ENCODE measurements around the gene GRID2.

Gene GRID2

DNA sequence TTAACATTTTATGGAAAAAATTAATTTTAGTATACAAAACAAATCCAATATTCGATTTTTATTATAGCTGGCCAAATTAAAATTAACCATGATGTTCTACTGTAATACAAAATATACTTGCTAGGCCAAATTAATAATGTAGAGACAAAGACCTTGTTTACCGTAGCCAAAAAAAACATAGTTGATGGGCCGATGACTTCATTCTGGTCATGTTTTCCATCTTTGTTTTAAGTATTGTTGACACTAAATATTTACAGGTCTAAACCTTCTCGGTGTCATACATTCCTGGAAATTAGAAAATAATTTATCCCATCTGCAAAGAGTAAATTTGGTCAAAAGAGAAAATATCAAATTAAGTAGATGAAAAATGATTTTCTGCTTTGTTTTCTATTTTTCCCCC lies 698.5 kb downstream of the GRID2 start:
- H3K4me1 Mint-ChIP-seq (ENCODE audit: low read depth) = no peaks in the 10 kb centered on the region
- H3K36me3 Mint-ChIP-seq = no peaks in the 10 kb centered on the region
- no peaks in the 10 kb centered on the region for H3K27me3 Mint-ChIP-seq
- H3K4me3 Mint-ChIP-seq = no peak overlapping the region
- no peak overlapping the region for H3K27ac Mint-ChIP-seq
- peaks cover 6% of the 10 kb centered on the region for H3K9me3 Mint-ChIP-seq (ENCODE audit: low read depth)

DNA sequence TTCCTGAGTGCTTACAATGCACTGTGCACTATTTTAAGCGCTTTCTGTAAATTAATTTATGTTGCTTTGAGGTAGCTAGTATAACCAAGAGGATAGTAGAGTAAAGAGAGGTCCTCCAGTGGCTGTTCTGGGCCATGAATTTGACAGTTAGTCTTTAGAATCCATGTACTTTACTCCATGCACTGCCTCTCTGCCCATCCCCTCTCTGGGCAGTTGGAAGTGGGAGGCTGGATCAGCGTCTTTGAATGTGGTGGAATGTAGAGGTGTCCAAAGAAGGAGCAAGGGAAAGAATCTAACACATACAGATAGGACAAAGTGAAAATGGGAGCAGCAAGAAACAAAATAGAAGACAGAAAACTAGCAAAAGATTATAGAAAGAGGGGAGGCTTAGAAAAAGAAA lies 712.6 kb downstream of the GRID2 start:
- Mint-ChIP-seq H3K4me1 (ENCODE audit: low read depth) (no peaks in the 10 kb centered on the region), H3K27me3 (no peaks in the 10 kb centered on the region), H3K36me3 (no peaks in the 10 kb centered on the region), H3K9me3 (ENCODE audit: low read depth) (peaks cover 12% of the 10 kb centered on the region), H3K27ac (no peak overlapping the region), H3K4me3 (no peak overlapping the region)

DNA sequence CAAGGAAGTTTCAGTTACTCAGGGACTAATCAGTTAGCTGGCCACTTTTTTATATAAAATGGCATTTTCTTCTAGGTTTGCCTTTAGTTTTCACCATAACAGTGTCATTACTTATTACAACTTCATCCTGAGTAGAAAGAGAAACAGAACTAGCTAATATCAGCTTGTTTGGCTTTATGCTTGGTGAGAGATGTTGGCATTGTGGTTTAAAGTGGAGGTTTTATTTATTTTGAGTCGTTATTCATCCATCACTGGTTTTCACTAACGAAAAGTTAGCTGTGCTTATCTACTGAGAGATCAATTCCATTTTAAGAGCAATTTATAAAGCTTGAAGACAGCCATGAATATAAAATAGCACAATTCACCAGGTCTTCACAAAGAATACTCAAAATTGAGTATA lies 714.5 kb downstream of the GRID2 start:
- Mint-ChIP-seq H3K4me3 (no peak overlapping the region), H3K36me3 (no peaks in the 10 kb centered on the region), H3K27me3 (no peaks in the 10 kb centered on the region), H3K4me1 (ENCODE audit: low read depth) (no peaks in the 10 kb centered on the region), H3K27ac (no peak overlapping the region), H3K9me3 (ENCODE audit: low read depth) (peaks cover 12% of the 10 kb centered on the region)

DNA sequence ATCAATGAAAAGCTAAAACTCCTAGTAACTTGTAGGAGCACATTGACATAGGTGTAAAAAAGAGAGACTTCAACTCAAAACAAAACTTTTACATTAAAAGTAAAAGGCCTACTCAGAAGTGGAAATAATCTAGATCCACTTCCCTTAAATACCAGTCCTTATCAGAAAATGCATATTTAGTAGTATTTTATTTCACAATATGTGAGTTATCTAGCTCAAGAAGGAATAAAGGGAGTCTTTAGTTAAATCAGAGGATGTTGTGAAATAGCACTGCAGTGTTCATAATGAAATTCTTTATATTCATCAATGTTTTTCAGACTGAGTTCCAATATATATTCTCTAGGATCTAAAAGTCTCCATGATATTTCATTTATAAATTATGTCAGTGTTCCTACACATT lies 715.0 kb downstream of the GRID2 start:
- no peak overlapping the region for H3K27ac Mint-ChIP-seq
- H3K4me3 Mint-ChIP-seq = no peak overlapping the region
- H3K27me3 Mint-ChIP-seq = no peaks in the 10 kb centered on the region
- H3K9me3 Mint-ChIP-seq (ENCODE audit: low read depth) = peaks cover 12% of the 10 kb centered on the region
- H3K4me1 Mint-ChIP-seq (ENCODE audit: low read depth) = no peaks in the 10 kb centered on the region
- H3K36me3 Mint-ChIP-seq = no peaks in the 10 kb centered on the region

DNA sequence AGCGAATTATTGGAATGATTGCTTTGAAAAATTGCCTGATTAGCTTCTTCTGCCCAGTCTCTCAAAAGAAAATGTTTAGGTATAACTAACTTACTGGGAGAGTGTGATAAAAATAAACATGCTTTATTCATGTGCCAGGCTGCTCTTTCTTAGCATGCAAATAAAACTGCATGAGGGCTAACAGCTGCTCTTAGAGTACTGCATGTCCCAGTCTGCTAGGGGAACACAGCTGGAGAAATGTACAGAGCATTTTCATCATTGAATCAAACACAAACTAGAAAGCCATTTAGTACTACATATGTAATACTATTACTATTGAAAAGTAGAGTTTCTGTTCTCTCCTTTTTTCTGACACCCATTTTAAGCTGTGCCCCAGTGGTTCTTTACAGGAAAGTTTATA lies 726.0 kb downstream of the GRID2 start:
- Mint-ChIP-seq H3K27ac (no peak overlapping the region), H3K9me3 (ENCODE audit: low read depth) (peaks cover 8% of the 10 kb centered on the region)

DNA sequence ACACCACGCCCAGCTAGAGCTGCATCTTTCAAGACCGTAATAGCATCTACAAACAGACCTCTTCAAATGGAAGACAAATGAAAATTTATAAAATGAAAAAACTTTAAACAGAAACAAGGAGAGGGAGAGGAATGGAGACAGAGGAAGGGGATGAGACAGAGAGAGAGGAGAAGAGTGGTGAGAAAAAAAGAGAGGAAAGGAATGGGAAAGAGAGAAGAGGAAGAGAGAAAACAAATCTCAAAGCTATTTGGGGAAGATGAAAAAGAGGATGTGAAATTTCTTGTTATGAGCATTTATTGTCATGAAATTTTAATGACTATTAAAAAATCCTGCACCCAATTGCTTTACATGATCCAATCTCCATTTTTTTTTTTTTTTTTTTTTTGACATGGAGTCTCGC lies 726.9 kb downstream of the GRID2 start:
- Mint-ChIP-seq H3K36me3 (no peaks in the 10 kb centered on the region), H3K4me3 (no peak overlapping the region), H3K27ac (no peak overlapping the region), H3K27me3 (no peaks in the 10 kb centered on the region), H3K4me1 (ENCODE audit: low read depth) (no peaks in the 10 kb centered on the region), H3K9me3 (ENCODE audit: low read depth) (peaks cover 8% of the 10 kb centered on the region)

More for the DNA sequence above, 726.0 kb downstream of the GRID2 start:
- Mint-ChIP-seq H3K4me1 (ENCODE audit: low read depth) (no peaks in the 10 kb centered on the region), H3K4me3 (no peak overlapping the region), H3K36me3 (no peaks in the 10 kb centered on the region), H3K27me3 (no peaks in the 10 kb centered on the region)

DNA sequence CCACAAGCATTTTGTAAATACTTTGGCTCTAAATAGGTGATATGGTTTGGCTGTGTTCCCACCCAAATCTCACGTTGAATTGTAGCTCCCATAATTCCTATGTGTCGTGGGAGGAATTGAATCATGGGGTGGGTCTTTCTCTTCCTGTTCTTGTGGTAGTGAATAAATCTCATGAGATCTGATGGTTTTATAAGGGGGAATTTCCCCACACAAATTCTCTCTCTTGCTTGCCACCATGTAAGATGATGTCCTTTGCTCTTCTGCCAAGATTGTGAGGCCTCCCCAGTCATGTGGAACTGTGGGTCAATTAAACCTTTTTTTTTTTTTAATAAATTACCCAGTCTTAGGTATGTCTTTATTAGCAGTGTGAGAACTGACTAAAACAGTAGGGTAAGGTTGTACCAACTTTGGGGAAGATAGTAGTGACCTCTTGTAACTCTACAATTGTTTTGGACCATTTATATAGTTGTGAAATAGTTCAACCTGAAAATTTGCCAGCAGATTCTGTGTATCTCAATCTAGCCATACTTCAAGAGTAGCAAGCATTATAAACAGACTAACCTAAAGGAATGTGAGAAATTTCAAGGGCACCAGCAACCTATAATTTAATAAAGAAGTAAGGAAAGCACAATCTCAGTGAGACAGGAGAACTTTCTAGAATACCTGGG lies 727.8 kb downstream of the GRID2 start:
- no peaks in the 10 kb centered on the region for H3K27me3 Mint-ChIP-seq
- H3K4me1 Mint-ChIP-seq (ENCODE audit: low read depth) = no peaks in the 10 kb centered on the region
- no peak overlapping the region for H3K4me3 Mint-ChIP-seq
- no peak overlapping the region for H3K27ac Mint-ChIP-seq
- peaks cover 8% of the 10 kb centered on the region for H3K9me3 Mint-ChIP-seq (ENCODE audit: low read depth)
- no peaks in the 10 kb centered on the region for H3K36me3 Mint-ChIP-seq

DNA sequence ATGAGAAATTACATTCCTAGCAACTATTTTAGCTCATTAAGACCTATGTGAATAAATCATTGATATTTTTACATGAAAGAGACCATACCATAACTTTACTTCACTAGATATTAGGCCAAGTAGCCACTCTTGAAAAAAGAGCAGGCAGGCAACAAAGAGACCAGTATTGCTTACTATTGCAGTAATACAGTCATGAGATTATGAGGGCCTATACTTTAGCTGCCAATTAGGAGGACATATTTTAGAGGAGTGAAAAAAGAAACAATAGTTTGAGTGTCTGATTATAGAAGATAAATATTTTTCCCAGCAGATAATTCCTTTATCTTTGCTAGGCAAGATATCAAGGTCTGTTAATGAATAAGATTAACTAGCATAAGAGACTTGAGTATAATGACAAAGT lies 739.0 kb downstream of the GRID2 start:
- peaks cover 18% of the 10 kb centered on the region for H3K9me3 Mint-ChIP-seq (ENCODE audit: low read depth)
- H3K36me3 Mint-ChIP-seq = no peaks in the 10 kb centered on the region
- H3K27ac Mint-ChIP-seq = no peak overlapping the region
- H3K4me3 Mint-ChIP-seq = no peak overlapping the region
- no peaks in the 10 kb centered on the region for H3K4me1 Mint-ChIP-seq (ENCODE audit: low read depth)
- no peaks in the 10 kb centered on the region for H3K27me3 Mint-ChIP-seq

DNA sequence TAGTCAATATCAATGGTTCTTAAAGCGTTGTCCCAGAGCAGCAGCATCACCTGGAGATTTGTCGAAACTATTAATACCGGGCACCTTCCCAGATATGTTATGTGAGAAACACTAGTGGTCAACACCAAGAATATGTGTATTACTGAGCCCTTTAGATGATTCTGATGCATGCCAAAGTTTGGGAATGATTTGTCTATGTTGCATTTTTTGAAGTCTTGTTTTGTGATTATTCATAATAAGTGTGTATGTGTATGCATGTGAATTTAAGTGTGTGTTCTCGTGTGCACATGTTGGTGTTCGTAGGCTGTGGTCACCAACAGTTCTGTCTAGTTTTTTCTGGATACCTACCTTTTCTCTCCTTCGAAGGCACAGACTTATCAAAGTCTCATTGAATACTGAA lies 749.4 kb downstream of the GRID2 start:
- Mint-ChIP-seq H3K4me1 (ENCODE audit: low read depth) (no peaks in the 10 kb centered on the region), H3K36me3 (no peaks in the 10 kb centered on the region), H3K9me3 (ENCODE audit: low read depth) (peaks cover 4% of the 10 kb centered on the region), H3K27ac (no peak overlapping the region), H3K27me3 (no peaks in the 10 kb centered on the region), H3K4me3 (no peak overlapping the region)

DNA sequence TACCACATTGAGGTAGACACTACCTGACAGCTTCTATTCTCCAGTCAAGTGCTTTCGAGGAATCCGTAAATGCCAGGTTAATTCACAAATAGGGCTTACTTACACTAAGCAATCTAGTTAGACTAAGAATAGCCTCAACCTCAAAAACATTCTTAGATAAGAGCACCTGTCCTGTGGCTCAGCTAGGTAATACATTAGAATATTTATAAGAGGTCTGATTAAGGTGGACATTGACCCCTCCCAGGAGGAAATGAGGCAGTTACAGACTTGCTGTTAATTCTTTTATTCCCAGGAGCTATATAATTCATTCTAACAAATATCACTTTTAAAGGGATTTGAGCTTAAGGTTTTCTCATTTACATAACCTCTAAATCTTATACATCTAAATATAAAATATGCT lies 758.1 kb downstream of the GRID2 start:
- Mint-ChIP-seq H3K27me3 (no peaks in the 10 kb centered on the region), H3K4me3 (no peak overlapping the region), H3K27ac (no peak overlapping the region), H3K9me3 (ENCODE audit: low read depth) (peaks cover 7% of the 10 kb centered on the region), H3K36me3 (no peaks in the 10 kb centered on the region), H3K4me1 (ENCODE audit: low read depth) (no peaks in the 10 kb centered on the region)

DNA sequence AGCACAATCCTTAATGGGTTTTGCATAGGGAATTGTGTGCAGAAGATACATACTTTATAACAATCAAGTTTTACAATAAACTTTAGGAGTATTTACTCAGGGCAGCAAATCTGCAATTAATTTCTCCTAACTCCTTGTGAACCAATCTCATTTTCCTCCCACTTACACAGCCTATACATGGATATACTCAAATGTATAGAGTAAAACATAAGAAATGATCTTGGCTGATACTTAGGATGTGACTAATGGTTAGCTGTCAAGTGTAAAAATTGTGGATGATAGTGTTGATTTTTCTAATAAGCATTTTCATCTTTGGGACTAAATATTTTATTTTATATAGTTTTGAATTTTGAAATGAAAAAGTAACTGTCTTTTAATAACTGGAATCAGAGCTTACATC lies 759.6 kb downstream of the GRID2 start:
- Mint-ChIP-seq H3K27me3 (no peaks in the 10 kb centered on the region), H3K36me3 (no peaks in the 10 kb centered on the region), H3K4me3 (no peak overlapping the region), H3K9me3 (ENCODE audit: low read depth) (peaks cover 7% of the 10 kb centered on the region), H3K4me1 (ENCODE audit: low read depth) (no peaks in the 10 kb centered on the region), H3K27ac (no peak overlapping the region)

DNA sequence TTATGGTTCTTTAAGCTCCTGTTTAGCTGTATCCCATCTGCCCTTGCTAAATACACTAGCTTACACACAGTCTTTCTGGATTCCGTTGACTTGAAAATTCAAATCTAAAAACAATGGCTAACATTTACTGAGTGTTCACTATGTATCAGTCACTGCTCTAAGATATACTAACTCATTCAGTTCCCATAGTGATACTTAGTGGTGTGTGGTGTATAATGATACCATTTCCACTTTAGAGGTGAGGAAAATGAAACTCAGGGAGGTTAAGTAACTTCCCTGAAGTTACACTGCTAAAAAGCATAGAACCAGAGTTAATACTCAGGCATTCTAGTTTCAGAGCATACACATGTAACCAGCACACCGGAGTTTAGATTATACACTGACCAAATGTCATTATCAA lies 762.0 kb downstream of the GRID2 start:
- no peaks in the 10 kb centered on the region for H3K4me1 Mint-ChIP-seq (ENCODE audit: low read depth)
- no peaks in the 10 kb centered on the region for H3K27me3 Mint-ChIP-seq
- H3K9me3 Mint-ChIP-seq (ENCODE audit: low read depth) = peaks cover 5% of the 10 kb centered on the region
- H3K36me3 Mint-ChIP-seq = no peaks in the 10 kb centered on the region
- H3K27ac Mint-ChIP-seq = no peak overlapping the region
- H3K4me3 Mint-ChIP-seq = no peak overlapping the region

DNA sequence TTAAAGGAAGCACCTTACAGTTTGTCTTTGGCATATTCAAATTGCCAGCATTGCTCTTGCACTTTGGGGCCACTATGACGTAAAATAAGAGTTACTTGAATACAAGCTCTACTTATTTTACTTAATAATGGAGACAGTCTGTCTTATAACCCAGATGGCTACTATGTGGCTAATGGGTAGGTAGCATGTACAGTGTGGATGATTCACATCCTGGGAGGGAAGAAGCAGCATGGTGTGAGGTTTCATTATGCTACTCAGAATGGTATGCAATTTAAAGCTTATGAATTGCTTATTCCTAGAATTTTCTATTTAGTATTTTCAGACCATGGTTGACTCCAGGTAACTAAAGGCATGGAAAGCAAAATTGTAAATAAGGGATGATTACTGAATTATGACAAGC lies 763.0 kb downstream of the GRID2 start:
- H3K27me3 Mint-ChIP-seq = no peaks in the 10 kb centered on the region
- peaks cover 5% of the 10 kb centered on the region for H3K9me3 Mint-ChIP-seq (ENCODE audit: low read depth)
- no peak overlapping the region for H3K4me3 Mint-ChIP-seq
- no peak overlapping the region for H3K27ac Mint-ChIP-seq
- no peaks in the 10 kb centered on the region for H3K4me1 Mint-ChIP-seq (ENCODE audit: low read depth)
- no peaks in the 10 kb centered on the region for H3K36me3 Mint-ChIP-seq

DNA sequence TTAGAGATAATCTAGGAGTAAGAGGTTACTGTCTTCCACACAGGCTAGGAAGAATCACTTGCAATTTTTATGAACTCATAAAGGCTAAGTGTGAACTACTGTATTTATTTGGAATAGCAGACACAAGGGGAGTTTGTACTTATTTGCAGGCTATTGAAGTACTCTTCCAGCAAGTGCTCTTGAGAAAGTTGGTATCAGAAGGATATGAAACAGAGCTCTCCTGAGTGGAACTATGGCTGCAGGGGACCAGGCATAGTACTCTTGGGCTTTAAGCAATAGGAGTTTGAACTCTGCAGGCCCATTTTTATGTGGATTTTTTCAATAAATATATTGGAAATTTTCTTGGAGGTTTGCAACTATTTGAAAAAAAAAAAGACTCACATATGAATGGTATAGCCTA lies 768.5 kb downstream of the GRID2 start:
- Mint-ChIP-seq H3K4me3 (no peak overlapping the region), H3K9me3 (ENCODE audit: low read depth) (peaks cover 4% of the 10 kb centered on the region), H3K36me3 (no peaks in the 10 kb centered on the region), H3K27me3 (no peaks in the 10 kb centered on the region), H3K4me1 (ENCODE audit: low read depth) (no peaks in the 10 kb centered on the region), H3K27ac (no peak overlapping the region)

DNA sequence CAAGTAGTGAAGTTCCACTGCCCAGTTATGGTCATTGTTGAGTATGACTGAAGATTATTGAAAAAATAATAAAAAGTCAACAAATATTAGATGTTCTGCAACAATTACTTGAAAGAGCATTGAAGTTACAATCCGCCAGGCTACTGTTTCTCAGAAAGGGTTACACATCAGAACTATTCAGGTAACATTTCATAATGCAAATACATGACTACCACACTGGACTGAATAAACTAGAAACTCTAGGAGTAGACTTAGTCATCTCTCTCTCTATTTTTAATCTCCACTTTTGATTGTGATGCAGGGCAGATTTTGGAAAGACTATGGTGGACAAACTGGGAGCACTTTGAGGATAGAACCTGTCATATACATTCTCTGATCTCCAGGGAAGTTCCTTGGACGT lies 776.5 kb downstream of the GRID2 start:
- H3K4me1 Mint-ChIP-seq (ENCODE audit: low read depth) = no peaks in the 10 kb centered on the region
- no peaks in the 10 kb centered on the region for H3K27me3 Mint-ChIP-seq
- no peak overlapping the region for H3K27ac Mint-ChIP-seq
- H3K36me3 Mint-ChIP-seq = no peaks in the 10 kb centered on the region
- H3K4me3 Mint-ChIP-seq = no peak overlapping the region
- no peaks in the 10 kb centered on the region for H3K9me3 Mint-ChIP-seq (ENCODE audit: low read depth)

DNA sequence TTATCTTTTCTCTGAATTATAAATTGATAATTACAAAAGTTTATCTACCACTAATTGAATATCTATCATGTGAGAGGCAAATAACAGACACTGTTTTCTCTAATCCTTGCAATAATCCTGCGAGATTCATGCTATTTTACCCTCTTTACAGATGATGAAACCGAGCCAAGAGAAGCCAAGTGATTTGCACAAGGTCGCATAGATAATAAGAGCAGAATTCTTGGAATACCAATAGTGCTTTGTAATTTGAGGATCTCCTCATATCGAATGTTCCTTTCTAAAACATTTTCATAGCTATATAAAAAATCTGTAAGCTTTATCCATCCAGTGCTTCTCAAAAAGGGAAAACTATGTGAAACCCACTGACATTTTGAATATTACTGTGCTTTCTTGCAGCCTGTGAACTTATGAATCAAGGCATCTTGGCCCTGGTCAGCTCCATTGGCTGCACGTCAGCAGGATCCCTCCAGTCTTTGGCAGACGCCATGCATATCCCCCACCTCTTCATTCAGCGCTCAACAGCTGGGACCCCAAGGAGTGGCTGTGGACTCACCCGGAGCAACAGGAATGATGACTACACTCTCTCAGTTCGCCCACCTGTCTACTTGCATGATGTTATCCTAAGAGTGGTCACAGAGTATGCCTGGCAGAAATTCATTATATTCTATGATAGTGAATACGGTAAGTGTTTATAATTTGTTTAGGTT lies 781.0 kb downstream of the GRID2 start:
- H3K4me3 Mint-ChIP-seq = no peak overlapping the region
- peaks cover 5% of the 10 kb centered on the region for H3K9me3 Mint-ChIP-seq (ENCODE audit: low read depth)
- H3K36me3 Mint-ChIP-seq = no peaks in the 10 kb centered on the region
- no peaks in the 10 kb centered on the region for H3K27me3 Mint-ChIP-seq
- no peaks in the 10 kb centered on the region for H3K4me1 Mint-ChIP-seq (ENCODE audit: low read depth)
- no peak overlapping the region for H3K27ac Mint-ChIP-seq
